ENCODE measurements around the gene CENPX. TPM values are rescaled to one million over a fixed set of nuclear protein-coding genes. Genes with fewer than 3 reads are reported as not detected.

The CENPX gene
- total and polyA plus RNA-seq, 2 of the 13 experiments (the other 11 are each of a cell fraction or from before 2014, with no cell fraction given) = 92.7 to 170 TPM

GRCh38 chr17:82015311-82015971 lies 7.2 kb downstream of the CENPX start (continued):
- TF ChIP-seq DMTF1 (CRISPR knock-in tag; IDR thresholded peaks at IDR 0.05) (no peak), REL (CRISPR knock-in tag; conservative IDR thresholded peaks at IDR 0.05) (no peak), MYPOP (CRISPR knock-in tag; IDR thresholded peaks at IDR 0.05) (no peak), HOMEZ (CRISPR knock-in tag; IDR thresholded peaks at IDR 0.05; ENCODE audit: low read depth) (no peak), ATF7 (IDR thresholded peaks at IDR 0.05) (no peak), ATF7 (CRISPR knock-in tag; IDR thresholded peaks at IDR 0.05) (no peak), RORA (CRISPR knock-in tag; IDR thresholded peaks at IDR 0.05) (no peak), LRRFIP1 (CRISPR knock-in tag; conservative IDR thresholded peaks at IDR 0.05) (no peak), MEF2D (CRISPR knock-in tag; IDR thresholded peaks at IDR 0.05) (no peak), MTERF4 (CRISPR knock-in tag; IDR thresholded peaks at IDR 0.05) (no peak), ATM (IDR thresholded peaks at IDR 0.05; ENCODE audit: borderline replicate concordance) (no peak), ZNF292 (CRISPR knock-in tag; IDR thresholded peaks at IDR 0.05; ENCODE audit: borderline replicate concordance, low read depth) (no peak), DR1 (CRISPR knock-in tag; IDR thresholded peaks at IDR 0.05) (no peak), HMGA1 (CRISPR knock-in tag; conservative IDR thresholded peaks at IDR 0.05) (no peak), PRDM15 (CRISPR knock-in tag; IDR thresholded peaks at IDR 0.05) (no peak), PAF1 (CRISPR knock-in tag; IDR thresholded peaks at IDR 0.05) (no peak)

All from HepG2 (cell line).